HG02571 (cell line): ENCODE data around the gene RC3H2.
"Not testable (repeated sequence)": the region's sequence is repeated elsewhere in the genome, so short reads cannot be mapped to it uniquely, and the experiment has no call there.

Experiments
- ATAC-seq: cut with Tn5 transposase; IDR thresholded peaks from one replicate; pipeline ENCODE4 v1.9.1; 2021; ENCODE audit warnings: mild to moderate bottlenecking, moderate library complexity; ENCODE audit not compliant: unreplicated experiment

Gene RC3H2

DNA sequence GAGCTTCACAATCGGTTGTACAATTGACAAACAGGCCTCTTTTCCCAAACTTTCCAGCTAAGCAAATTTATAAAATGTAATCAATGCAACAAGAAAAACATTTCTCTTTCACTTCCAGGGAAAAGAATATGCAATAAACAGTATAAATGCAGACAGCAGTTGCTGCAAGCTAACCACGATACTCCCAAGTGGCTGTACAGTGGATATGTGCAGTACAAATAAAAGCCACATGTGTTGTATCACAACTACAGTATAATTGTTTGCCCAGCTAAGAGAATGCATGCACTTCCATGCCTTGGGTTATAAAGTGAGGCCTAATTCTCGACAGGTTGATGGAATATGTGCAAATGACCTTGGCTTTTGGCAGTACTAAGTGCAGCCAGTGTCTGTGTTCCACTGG, 60.0 kb downstream of the RC3H2 start:
- ATAC-seq = no peak

DNA sequence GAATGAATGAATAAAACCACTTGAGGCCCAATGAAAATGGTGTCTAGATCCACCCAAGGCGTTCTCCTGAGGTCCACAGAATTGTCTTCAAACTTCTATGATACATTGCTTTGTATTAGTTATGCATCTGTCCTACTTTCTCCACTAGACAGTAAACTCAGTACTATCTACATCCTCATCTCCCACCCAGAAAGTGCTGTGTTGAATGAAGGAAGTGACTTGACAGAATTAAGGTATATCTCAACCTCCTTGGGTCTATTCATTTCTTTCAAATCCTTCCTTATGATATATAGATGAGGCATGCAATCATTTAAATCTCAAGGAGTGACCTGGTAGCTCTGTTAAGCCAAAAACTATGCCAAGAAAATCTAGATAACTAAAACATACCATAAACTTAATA, 61.0 kb downstream of the RC3H2 start:
- ATAC-seq = no peak

DNA sequence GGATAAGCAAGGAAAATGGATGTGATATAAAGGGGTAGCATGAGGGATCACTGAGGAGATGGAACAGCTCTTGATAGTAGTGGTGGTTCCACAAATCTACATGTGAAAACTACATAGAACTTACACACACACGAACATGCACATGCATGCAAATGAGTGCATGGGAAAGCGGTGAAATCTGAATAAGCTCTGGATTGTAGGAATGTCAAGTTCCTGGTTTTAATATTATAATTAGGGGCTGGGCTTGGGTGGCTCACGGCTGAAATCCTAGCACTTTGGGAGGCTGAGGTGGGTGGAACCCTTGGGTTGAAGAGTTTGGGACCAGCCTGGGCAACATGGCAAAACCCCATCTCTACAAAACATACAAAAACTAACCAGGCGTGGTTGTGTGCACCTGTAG, 63.7 kb downstream of the RC3H2 start:
- no peak for ATAC-seq

DNA sequence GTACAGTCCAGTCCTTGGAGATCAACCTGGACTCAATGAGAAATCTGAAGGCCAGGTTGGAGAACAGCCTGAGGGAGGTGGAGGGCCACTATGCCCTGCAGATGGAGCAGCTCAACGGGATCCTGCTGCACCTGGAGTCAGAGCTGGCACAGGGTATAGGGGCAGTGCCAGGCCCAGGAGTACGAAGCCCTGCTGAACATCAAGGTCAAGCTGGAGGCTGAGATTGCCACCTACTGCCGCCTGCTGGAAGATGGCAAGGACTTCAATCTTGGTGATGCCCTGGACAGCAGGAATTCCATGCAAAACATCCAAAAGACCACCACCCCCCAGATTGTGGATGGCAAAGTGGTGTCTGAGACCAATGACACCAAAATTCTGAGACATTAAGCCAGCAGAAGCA, 66.7 kb downstream of the RC3H2 start:
- ATAC-seq = not testable (repeated sequence)

DNA sequence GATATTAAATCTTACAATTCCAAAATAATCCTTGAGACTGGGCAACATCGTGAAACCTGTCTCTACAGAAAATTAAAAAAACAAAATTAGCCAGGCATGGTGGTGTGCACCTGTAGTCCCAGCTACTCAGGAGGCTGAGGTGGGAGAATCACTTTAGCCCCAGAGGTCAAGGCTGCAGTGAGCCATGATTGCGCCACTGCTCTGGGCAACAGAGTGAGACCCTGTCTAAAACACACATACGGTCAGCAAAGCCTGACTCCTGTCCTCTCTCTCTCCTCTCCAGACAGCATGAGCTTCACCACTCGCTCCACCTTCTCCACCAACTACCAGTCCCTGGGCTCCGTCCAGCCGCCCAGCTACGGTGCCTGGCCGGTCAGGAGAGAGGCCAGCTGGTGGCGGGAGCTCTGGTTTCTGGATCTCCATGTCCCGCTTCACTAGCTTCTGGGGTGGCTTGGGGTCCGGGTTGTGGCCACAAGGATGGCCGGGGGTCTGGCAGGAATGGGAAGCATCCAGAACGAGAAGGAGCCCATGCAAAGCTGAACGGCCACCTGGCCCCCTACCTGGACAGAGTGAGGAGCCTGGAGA, 67.8 kb downstream of the RC3H2 start:
- ATAC-seq = no peak

DNA sequence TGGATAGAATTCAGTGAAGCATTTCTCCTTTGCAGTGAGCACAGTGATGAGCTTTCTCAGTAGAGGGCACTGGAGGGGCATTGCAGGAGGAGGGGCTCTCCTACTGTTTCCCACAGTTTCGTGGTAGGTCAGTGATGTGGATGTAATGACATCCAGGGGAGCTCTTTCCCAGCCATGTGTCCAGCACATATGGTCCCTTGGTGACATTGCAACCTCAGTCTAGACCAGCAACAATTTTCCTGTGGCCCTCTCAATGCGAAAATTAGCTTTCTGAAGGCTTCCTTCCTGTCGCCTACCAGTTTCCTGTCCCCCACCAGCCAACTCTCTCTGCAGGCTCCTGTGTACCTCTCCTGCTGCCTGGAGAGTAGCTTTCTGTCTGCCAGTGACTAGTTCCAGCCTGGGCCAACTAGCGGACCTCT, 69.8 kb downstream of the RC3H2 start:
- no peak for ATAC-seq

DNA sequence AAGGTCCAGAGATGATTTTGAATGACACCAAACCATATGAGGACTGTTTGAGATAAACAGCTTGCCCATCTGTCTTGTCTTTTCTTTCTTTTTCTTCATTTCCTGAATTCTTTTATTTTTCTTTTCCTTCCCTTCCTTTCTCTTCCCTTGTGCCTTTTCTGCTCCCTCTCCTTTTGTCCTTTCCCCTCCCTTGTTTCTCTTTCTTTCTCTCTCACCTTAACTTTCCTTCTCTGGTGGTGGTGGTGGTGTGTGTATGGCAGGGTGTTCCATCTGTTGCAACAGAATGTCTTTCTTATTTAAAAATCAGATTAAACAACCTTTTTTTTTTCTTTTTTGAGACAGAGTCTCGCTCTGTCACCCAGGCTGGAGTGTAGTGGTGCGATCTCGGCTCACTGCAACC, 73.0 kb downstream of the RC3H2 start:
- ATAC-seq = no peak

DNA sequence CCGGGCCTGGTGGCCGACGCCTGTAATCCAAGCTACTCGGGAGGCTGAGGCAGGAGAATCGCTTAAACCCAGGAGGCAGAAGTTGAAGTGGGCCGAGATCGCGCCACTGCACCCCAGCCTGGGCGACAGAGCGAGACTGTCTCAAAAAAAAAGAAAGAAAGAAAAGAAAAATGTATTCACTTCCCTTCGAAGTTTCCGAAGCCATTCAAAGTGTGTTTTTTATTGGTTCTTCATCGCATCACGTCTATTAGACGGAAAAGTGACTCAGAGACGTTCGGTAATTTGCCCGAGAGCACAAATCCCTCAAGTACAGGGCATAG, 76.2 kb downstream of the RC3H2 start:
- ATAC-seq = not testable (repeated sequence)

DNA sequence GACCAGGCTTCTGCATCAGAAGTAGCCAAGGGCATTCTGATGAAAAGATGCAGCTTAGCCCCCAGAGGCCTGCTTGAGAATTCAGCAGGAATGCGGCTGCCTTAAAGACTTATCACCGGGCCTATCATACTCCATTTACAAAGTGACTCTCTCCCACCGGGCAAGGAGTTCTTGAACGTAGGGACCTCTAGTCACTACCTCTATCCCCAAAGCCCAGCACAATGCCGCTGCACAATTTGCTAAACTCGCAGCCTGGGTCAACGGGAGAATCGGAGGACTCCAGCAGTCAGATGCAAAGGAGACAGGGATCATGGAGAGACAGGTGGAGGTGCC, 77.4 kb downstream of the RC3H2 start:
- ATAC-seq = peak; percentile 15

DNA sequence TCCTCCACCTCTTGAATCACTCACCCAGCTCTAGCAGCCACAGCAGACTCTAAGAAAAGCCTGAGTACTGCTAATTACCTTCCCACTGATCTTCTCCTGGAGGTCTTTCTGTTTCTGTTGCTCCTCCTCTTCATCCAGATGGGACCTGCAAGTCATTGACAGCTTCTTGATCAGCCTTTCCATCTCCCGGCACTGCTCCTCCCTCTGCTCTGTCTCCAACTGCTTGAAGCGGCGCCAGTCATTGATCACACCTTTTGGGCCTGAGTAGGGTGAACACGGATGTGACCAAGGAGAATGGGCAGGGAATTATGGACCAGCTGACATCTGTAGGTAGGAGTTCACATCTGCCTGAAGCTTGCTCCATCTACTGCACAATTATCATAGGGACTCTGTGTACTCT, 82.2 kb downstream of the RC3H2 start:
- ATAC-seq = no peak

DNA sequence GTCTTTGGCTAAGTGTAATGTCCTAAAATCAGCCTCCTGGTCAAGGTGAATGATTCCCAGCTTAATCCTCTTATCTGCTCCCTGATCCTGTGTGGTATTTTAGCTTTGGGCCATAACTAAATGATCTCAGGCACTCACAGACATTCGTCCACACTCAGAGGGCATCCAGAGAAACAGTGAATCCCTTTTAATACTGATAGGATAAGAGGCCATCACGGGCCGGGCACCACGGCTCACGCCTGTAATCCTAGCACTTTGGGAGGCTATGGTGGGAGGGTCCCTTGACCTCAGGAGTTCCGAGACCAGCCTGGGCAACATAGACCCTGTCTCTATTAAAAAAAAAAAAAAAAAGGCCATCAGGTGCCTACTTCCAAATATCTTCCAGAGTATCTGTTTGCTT, 83.1 kb downstream of the RC3H2 start:
- ATAC-seq = no peak

DNA sequence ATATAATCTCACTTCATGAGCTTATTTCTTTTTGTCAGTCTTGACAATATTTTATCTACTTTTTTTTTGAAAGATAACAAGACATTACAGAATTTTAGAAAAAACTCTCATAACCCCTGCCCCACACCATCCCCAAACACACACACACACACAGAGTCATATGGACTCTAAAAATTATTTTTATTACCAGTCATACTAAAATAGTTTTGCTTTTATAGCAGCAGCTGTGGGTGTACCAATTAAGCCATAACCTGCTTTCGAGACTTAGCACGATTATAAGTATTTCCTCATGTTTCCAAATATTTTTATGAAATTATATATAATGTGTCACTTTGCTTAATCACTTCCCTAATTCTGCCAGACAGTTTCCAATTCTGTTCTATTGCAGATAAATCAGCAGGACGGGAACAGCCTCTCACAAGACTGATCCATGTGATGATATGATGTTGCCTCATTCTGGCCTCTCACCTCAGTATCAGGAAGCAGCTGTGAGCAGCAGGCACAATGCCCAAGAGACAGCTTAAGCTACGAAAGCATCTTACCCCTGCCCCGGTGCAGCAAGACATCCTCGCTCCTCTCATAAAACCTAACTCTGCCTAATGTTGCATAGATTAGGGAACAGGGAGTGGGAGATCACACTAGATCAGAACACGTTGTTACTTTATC, 83.7 kb downstream of the RC3H2 start:
- no peak for ATAC-seq

DNA sequence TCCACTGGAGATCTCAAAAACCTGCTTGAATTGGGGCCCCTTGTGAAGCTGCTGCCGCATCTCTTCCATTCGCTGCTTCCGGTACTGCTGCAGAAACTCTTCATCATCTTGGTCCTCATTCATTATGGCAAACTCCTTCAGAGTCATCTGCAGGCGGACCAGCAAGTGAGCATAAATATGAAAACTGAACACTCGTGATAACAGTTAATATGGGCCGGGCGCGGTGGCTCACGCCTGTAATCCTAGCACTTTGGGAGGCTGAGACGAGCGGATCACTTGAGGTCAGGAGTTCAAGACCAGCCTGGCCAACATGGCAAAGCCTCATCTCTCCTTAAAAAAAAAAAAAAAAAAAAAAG, 84.7 kb downstream of the RC3H2 start:
- no peak for ATAC-seq

DNA sequence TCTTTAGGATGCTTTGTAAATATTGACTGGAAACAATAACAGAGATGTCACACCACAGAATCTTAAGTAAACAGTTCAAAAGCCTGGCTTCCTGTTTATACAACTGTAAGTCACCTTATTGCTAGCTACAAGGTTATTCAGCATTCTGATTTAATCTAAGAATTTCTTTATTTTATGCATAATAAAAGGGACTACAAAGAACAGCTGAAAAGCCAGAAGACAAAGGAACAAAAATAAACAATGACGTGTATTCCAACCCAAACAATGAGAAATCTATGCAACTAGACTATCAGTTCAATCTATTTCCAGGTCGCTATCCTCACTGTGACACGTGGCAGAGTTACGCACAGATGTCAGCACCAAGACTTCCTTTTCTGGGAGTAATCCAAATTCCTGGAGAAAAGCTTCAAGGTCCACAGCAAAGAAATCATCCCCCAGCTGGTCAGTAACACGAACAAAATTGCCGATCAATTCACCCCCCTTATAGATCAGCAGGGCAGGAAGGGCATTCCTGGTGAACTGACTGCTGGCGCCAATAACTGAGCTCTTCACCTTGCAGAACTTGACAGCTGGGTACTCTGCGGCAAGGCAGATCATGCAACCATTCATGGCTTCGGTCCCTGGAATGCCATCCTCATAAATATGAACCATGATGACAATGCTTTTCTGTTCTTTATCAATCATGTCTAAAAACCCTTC, 85.2 kb downstream of the RC3H2 start:
- ATAC-seq = no peak

DNA sequence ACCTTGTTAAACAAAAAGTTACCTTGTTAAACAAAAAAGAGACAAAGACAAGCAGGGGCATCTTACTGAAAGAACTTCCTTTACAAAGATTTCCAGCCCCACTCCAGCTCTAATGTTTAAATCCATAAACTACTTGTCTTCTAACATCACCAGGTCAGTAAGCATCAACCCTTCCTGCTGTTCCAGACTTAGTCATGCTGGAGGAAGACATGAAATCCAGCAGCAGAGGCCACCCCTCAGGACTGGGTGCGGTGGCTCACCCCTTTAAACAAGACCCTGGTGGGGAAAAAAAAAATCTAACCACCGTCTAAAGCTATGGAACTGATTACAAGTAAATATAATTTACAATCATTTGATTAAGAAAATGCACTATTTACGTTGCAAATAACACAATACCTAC, 85.8 kb downstream of the RC3H2 start:
- no peak for ATAC-seq

DNA sequence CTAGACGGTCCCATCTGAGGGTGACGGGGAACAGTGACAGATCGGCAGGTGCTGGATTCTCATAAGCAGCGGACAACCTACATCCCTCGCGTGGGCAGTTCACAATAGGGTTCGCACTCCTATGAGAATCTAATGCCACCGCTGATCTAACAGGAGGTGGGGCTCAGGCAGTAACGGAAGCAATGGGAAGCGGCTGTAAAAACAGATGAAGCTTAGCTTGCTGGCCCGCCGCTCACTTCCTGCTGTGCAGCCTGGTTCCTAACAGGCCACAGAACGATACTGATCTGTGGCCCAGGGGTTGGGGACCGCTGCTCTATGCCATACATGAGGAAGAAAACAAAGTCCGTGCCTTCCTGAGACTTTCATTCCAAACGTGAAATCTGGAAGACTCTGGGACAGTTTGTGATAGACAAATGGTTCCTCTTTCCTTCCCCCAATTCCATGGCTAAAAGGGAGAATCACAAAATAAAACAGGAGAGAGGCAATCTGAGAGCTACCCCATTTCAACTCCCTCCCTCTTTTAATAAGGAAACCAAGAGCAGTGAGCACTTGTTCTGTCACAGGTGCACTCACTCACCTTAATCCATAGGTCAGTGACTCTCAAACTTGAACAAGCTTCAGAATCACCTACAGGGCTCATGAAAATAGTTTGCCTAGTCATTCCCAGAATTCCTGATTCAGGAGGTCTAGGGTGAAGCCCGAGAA, 88.8 kb downstream of the RC3H2 start:
- no peak for ATAC-seq

DNA sequence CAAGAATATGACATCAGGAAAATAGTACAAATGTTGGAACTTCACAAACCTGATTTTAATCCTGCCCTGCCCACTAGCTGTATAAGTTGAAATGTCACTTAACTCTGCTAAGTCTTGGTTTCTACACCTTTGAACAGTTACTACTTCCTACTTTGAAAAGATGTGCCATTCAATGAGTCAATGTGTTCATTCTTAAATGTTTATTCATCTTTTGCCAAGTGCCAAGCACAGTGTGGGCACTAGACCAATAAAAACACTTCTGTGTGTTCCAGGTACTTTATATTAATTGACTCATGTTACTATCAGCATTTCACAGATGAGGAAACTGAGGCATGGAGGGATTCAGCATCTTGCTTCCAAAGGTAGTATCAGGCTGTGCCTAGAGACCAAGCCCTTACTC, 89.6 kb downstream of the RC3H2 start:
- ATAC-seq = no peak

DNA sequence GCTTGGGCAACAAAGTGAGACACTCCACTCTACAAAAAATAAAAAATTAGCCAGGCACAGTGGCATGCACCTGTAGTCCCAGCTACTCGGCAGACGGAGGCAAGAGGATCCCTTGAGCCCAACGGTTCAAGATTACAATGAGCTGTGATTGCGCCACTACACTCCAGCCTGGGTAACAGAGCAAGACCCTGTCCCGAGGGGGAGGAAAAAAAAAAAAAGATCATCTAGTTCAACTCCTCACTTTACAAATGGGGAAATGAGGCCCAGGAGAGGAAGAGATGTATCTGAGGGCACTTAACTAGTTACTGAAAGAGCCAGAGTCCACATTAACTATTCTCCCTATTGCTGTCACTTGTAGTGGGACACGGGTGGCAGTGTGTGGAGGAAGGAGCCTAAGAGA, 90.6 kb downstream of the RC3H2 start:
- no peak for ATAC-seq

DNA sequence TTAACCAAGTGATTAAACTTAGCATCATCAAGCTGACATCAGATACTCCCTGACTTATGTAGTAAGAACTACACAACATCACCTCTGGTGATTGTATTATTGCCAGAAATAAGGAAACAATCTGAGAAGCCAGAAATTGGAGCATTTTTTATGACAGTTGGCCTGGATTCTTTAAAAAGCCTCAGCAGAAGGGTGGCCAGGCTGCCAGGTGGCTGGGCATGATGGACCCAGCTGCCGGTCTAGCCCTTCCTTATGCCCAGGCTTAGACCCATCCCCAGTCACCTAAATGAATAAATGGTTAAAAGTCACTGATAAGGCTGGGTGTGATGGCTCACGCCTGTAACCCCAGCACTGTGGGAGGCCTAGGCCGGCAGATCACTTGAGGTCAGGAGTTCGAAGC, 92.4 kb downstream of the RC3H2 start:
- no peak for ATAC-seq

DNA sequence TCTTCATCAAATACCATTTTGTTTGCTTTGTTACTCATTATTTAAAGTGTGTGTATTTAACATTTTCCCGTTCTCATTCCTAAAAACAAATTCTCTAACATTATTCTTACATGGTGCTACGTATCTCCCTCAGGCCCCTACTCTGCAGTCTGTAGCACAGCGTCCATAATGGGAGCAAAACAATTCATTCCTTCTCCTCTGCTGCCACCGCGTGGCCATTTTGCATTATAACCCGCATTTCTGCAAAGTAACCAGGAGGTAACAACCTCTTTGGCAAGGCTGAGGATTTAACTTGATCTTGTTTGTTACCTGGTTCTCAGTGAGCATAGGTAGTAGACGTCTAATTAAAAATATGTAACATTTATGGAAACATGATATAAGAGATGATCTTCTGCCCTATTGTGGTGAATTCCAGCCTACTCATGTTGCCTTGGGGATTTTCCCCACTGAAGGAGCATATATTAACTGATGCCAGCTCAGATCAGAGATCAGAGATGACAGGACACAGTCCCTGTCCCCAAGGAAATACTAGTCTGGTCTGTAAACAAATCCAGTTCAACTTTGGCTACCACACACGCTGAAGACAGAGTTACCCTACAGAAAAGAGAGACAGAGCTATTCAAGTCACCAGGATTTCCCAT, 94.7 kb downstream of the RC3H2 start:
- ATAC-seq = peak; percentile 60

DNA sequence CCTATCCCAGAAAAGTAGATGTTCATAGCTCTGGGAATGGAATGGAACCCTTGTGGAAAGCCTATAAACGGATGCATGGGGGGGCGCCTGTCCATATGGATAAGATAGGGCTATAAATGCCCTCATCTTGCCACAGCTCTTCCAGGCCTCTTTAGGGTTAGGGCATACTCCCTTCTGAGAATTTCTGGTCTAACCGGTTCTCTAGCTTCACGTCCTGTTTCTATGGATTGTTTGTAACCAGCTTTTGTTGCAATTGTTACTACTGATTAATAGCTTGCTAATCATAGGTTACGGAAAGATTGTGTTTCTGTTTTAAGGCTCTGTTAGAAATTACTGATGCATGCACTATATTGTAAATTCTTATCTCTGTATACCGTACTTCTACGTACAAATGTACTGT, 95.9 kb downstream of the RC3H2 start:
- not testable (repeated sequence) for ATAC-seq

DNA sequence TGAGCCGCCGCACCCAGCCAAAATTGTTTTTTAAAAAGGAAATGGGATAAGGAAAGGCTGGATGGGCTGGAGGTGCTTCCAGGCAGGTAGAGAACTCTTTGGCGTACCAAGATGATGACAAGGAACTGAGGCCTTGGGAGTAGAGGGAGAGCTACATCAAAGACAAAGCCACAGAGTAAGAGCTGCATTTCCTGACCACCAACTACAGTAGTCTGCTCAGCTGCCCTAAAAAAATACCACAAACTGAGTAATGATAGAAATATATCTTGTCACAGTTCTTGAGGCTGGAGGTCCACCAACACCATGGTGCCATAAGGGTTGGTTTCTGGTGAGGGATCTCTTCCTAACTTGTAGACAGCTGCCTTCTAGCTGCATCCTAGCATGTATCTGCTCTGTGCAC, 97.0 kb downstream of the RC3H2 start:
- ATAC-seq = no peak
